HEK293T (cell line): ENCODE measurements around the gene SOBP.

Experiments
- CTCF ChIA-PET: fragments of 350-600 bp; formaldehyde crosslinking; extraction: SDS; loops from one replicate; lab custom pipeline; 2021; ENCODE audit warnings: antibody characterized with exemption, inconsistent platforms; lab: Yijun Ruan, JAX
- POLR2A ChIA-PET: fragments of 350-600 bp; formaldehyde crosslinking; extraction: SDS; loops from one replicate; lab custom pipeline; 2020; ENCODE audit warnings: antibody characterized with exemption, inconsistent platforms; lab: Yijun Ruan, JAX
- DNase-seq: peaks from one replicate; pipeline ENCODE4 v3.0.0; 2012; ENCODE audit warnings: mixed read lengths; ENCODE audit errors: extremely low spot score
- ARNT ChIP-seq: fragments of 450-650 bp; IDR thresholded peaks from 2 replicates; pipeline ENCODE4 v1.6.1; 2017; ENCODE audit warnings: mild to moderate bottlenecking
- BHLHE40 ChIP-seq: fragments of 450-650 bp; IDR thresholded peaks from 2 replicates; pipeline ENCODE4 v1.6.1; 2016; ENCODE audit warnings: mild to moderate bottlenecking, moderate library complexity, borderline replicate concordance
- CTBP1 ChIP-seq: fragments of 450-650 bp; IDR thresholded peaks from 2 replicates; pipeline ENCODE4 v1.6.1; 2016; ENCODE audit warnings: borderline replicate concordance
- ELF4 ChIP-seq: fragments of 450-650 bp; IDR thresholded peaks from 2 replicates; pipeline ENCODE4 v1.6.1; 2017; ENCODE audit warnings: antibody characterized with exemption
- FOXA1 ChIP-seq: fragments of 450-650 bp; IDR thresholded peaks from 2 replicates; pipeline ENCODE4 v1.6.1; 2016; ENCODE audit warnings: mild to moderate bottlenecking
- FOXK2 ChIP-seq: fragments of 450-650 bp; IDR thresholded peaks from 2 replicates; pipeline ENCODE4 v1.6.1; 2016; ENCODE audit warnings: mild to moderate bottlenecking
- FOXM1 ChIP-seq: fragments of 450-650 bp; IDR thresholded peaks from 2 replicates; pipeline ENCODE4 v1.6.1; 2017; ENCODE audit warnings: mild to moderate bottlenecking, borderline replicate concordance
- HDGF ChIP-seq: fragments of 450-650 bp; IDR thresholded peaks from 2 replicates; pipeline ENCODE4 v1.6.1; 2017; ENCODE audit warnings: antibody characterized with exemption, borderline replicate concordance
- L3MBTL2 ChIP-seq: fragments of 450-650 bp; conservative IDR thresholded peaks from 2 replicates; pipeline ENCODE4 v1.6.1; 2016; ENCODE audit warnings: mild to moderate bottlenecking
- LEF1 ChIP-seq: fragments of 450-650 bp; IDR thresholded peaks from 2 replicates; pipeline ENCODE4 v1.6.1; 2017; ENCODE audit warnings: mild to moderate bottlenecking, borderline replicate concordance
- NFRKB ChIP-seq: fragments of 450-650 bp; IDR thresholded peaks from 2 replicates; pipeline ENCODE4 v1.6.1; 2016; ENCODE audit warnings: mild to moderate bottlenecking, moderate library complexity
- SP1 ChIP-seq: fragments of 450-650 bp; IDR thresholded peaks from 2 replicates; pipeline ENCODE4 v1.6.1; 2017
- SUZ12 ChIP-seq: fragments of 450-650 bp; IDR thresholded peaks from 2 replicates; pipeline ENCODE4 v1.6.1; 2016; ENCODE audit warnings: mild to moderate bottlenecking
- TARDBP ChIP-seq: fragments of 450-650 bp; IDR thresholded peaks from 2 replicates; pipeline ENCODE4 v1.6.1; 2016
- ZNF384 ChIP-seq: fragments of 450-650 bp; IDR thresholded peaks from 2 replicates; pipeline ENCODE4 v1.6.1; 2016
- TF ChIP-seq, protein P1 (sequence below): fragments of 450-650 bp; IDR thresholded peaks from 2 replicates; pipeline ENCODE4 v1.6.1; 2016

Gene SOBP

DNA sequence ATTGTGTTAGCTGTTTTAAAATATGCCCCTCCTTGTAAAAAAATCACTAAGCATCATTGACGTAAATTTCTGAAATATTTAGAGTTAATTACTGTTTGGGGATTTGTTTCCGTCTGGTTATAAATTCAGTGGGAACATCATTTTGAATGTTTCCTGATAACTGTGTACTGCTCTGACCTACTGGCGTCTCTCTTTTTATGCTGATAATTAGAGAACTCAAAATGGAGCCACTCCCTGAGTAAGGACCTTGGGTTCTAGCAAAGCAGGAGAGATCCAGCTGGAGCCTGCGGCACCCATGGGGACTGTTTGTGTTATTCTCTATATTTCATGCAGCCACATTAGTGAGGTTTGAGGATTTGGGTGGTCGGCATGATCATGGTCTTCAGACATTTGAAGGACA, 124.9 kb downstream of the SOBP start:
- DNase-seq = no peak
- no peak for TF ChIP-seq FOXK2
- no peak for TF ChIP-seq L3MBTL2
- no peak for TF ChIP-seq ELF4
- TF ChIP-seq SP1 = no peak
- no peak for TF ChIP-seq ZNF384
- no peak for TF ChIP-seq LEF1
- TF ChIP-seq, protein P1, sequence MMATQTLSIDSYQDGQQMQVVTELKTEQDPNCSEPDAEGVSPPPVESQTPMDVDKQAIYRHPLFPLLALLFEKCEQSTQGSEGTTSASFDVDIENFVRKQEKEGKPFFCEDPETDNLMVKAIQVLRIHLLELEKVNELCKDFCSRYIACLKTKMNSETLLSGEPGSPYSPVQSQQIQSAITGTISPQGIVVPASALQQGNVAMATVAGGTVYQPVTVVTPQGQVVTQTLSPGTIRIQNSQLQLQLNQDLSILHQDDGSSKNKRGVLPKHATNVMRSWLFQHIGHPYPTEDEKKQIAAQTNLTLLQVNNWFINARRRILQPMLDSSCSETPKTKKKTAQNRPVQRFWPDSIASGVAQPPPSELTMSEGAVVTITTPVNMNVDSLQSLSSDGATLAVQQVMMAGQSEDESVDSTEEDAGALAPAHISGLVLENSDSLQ = no peak
- TF ChIP-seq FOXA1 = no peak
- TF ChIP-seq NFRKB = no peak
- ChIA-PET POLR2A (no interaction called here), CTCF (interaction anchor here (0.6 kb wide), 1 partner anchor 11 kb away, joined by 3 read pairs; no protein-coding TSS in a partner anchor)

DNA sequence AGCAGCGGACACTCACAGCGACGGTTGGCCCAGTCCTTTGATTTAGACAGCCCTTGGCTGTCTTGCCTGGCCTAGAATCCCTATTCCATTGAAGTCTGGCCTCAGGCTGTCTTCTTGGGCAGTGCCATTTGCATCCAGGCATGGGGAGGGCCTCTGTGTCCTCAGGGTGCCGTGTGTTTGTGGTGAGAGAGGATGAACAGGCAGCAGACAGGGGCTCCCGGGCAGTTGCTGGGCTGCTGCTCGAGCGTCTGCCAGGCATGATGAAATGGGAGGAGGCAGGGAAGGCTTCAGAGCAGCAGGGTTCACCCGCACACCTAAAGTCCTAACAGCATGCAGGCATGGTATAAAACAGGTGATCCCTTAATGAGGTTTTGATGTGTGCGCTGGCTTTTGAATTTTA, 126.9 kb downstream of the SOBP start:
- ChIA-PET CTCF (no interaction called here), POLR2A (no interaction called here)
- no peak for TF ChIP-seq ZNF384
- no peak for TF ChIP-seq NFRKB
- TF ChIP-seq FOXA1 = no peak
- no peak for TF ChIP-seq ARNT
- TF ChIP-seq, protein P1 = no peak
- no peak for TF ChIP-seq TARDBP
- no peak for TF ChIP-seq LEF1
- TF ChIP-seq FOXM1 = no peak
- TF ChIP-seq BHLHE40 = no peak
- TF ChIP-seq HDGF = no peak
- TF ChIP-seq ELF4 = no peak
- no peak for DNase-seq

- DNase-seq = no peak
- TF ChIP-seq, protein P1 = no peak
- TF ChIP-seq TARDBP (no peak), L3MBTL2 (no peak), ELF4 (no peak), FOXK2 (no peak), BHLHE40 (no peak), NFRKB (no peak), SP1 (no peak), ARNT (no peak), SUZ12 (no peak), FOXA1 (no peak), FOXM1 (no peak), CTBP1 (no peak), ZNF384 (no peak), HDGF (no peak), LEF1 (no peak)
- POLR2A ChIA-PET = no interaction called here
- CTCF ChIA-PET = no interaction called here
Measured at GRCh38 chr6:107617341-107617932, 127.5 kb downstream of the SOBP start.

DNA sequence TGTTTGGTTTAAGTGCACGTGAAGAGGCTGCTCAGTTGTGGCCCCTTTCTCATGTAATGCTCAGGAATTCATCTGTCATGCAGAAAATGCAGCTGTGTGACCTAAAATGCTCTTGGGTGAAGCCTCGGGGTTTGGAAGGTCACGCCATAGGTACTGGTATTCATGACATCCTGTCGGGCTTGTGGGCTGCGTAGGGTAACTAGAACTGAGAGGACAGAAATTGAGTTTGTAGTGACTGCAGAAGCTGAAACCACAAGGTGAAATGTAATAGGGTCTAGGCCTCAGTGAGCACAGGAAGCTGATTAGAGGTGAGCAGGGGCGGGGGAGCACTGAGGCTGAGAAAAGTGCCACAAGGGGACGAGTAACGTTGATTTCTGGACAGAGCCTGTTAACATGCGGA, 128.8 kb downstream of the SOBP start:
- ChIA-PET CTCF (no interaction called here), POLR2A (no interaction called here)
- TF ChIP-seq CTBP1 = no peak
- no peak for TF ChIP-seq SUZ12
- TF ChIP-seq SP1 = no peak
- no peak for DNase-seq

GRCh38 chr6:107620732-107621131, 130.8 kb downstream of the SOBP start:
- TF ChIP-seq NFRKB = no peak
- TF ChIP-seq TARDBP = no peak
- no peak for TF ChIP-seq SUZ12
- TF ChIP-seq L3MBTL2 = no peak
- CTCF ChIA-PET = no interaction called here
- no peak for DNase-seq
- POLR2A ChIA-PET = no interaction called here

GRCh38 chr6:107621229-107621937, 131.5 kb downstream of the SOBP start:
- TF ChIP-seq CTBP1 (no peak), LEF1 (no peak), HDGF (no peak), SP1 (no peak), FOXK2 (no peak), ELF4 (no peak), TARDBP (no peak), FOXM1 (no peak), ZNF384 (no peak)
- TF ChIP-seq, protein P1 = no peak
- ChIA-PET POLR2A (no interaction called here), CTCF (no interaction called here)
- DNase-seq = no peak
